Pancreas (tissue), 10 donors: ENCODE measurements around the gene PLA2G4F. TPM values are rescaled to one million over a fixed set of nuclear protein-coding genes. Genes with fewer than 3 reads are reported as not detected.
A peak's percentile ranks its signal among the peaks of the same experiment; 100 is the strongest.

ENCODE experiments used
- ATAC-seq, 4 donors: fragments of 200-7000 bp; cut with Tn5 transposase; one replicate each; pipeline versions ENCODE4 v1.8.0 to v1.9.1; 2020; ENCODE audit warnings: mild to moderate bottlenecking in 4 of 4, moderate library complexity in 4 of 4
- DNase-seq, 6 donors: peaks; one replicate each; pipeline ENCODE4 v3.0.0-alpha.2; 2020
- FAIRE-seq: peaks from 2 replicates; lab custom pipeline; 2012; peaks lifted over from hg19 to GRCh38; lab: Jason Lieb, UNC
- H3K27ac ChIP-seq, 4 donors: fragments of 200-600 bp; sonication (generic); 1 replicate in 3 of 4; 2 replicates in 1 of 4; pipeline versions ENCODE4 v1.5.0 to v1.8.0; 2020
- H3K27me3 ChIP-seq, 4 donors: fragments of 200-600 bp; one replicate each; pipeline ENCODE4 v1.8.0; 2021
- H3K36me3 ChIP-seq, 3 donors: fragments of 200-600 bp; sonication (generic) in 1 of 3; one replicate each; pipeline versions ENCODE4 v1.5.0 to v1.8.0; 2020 to 2021
- H3K4me1 ChIP-seq, 3 donors: fragments of 200-600 bp; one replicate each; pipeline ENCODE4 v1.8.0; 2021
- H3K4me3 ChIP-seq, 4 donors: fragments of 200-600 bp; sonication (generic) in 2 of 4; one replicate each; pipeline versions ENCODE4 v1.5.0 to v1.8.0; 2020 to 2021
- H3K9me3 ChIP-seq, 4 donors: fragments of 200-600 bp; one replicate each; pipeline ENCODE4 v1.8.0; 2021
- CTCF ChIP-seq, 4 donors: fragments of 200-600 bp; sonication (generic) in 3 of 4; IDR thresholded peaks; one replicate each; pipeline versions ENCODE4 v1.5.0 to v1.8.0; 2021; ENCODE audit warnings: antibody characterized with exemption in 4 of 4
- WGBS, 2 donors: extraction: QIAGEN DNeasy Blood & Tissue Kit; methylation state at CpG; one replicate each; pipeline ENCODE4 v1.1.7; 2013; 5-methylcytosine and 5-hydroxymethylcytosine counted together
- intact Hi-C, 3 donors: fragments of 100-400 bp; cut with DNase I; formaldehyde crosslinking; loops; one replicate each; pipeline versions ENCODE4 v1.11.1 to v1.14.2; 2022
- polyA plus RNA-seq, 2 donors: library from polyadenylated mRNA; stranded (reverse); fragments of 200-250 nt; gene quantifications; one replicate each; pipeline ENCODE4 v1.2.3, GENCODE V29; 2013
- total RNA-seq, 6 donors: library from RNA; stranded (reverse); fragmentation: NEBNext Ultra II Directional in 4 of 6; extraction: Animal tissue kit (Norgen Biotek cat#: 25700) in 4 of 6; gene quantifications; one replicate each; pipeline versions ENCODE4 v1.2.1 to v1.2.4, GENCODE V29; 2021 to 2023
- donor health status: healthy with polysubstance abuse.
- donor health status: DM: no; HTN: no; CAD: no; lungs with moderate emphysema.
- donor health status: DM: no; HTN: no; CAD: no.
- donor health status: control.
- donor health status: control.
- donor health status: Bipolar disorder and iron deficiency.
- donor health status: DM: yes; HTN: yes; CAD: no.
- donor health status: DM: no; HTN: no; CAD: no.
- donor health status: DM: no; HTN: no; CAD: no.
- donor health status: DM: yes; HTN: yes; CAD: no.

The PLA2G4F gene
- total and polyA plus RNA-seq, 8 donors, result 0.08 to 1.1 (median 0.29) TPM

- FAIRE-seq (no peak), ATAC-seq (no peak)
- no peak overlapping the region for H3K27ac ChIP-seq
These were observed 52.1 kb downstream of the PLA2G4F start for GRCh38 chr15:42104095-42104891.

GRCh38 chr15:42102646-42103235, 53.7 kb downstream of the PLA2G4F start:
- Histone ChIP-seq H3K9me3 (no peaks in the 10 kb centered on the region), H3K4me1 (no peaks in the 10 kb centered on the region), H3K27me3 (no peaks in the 10 kb centered on the region), H3K27ac (no peak overlapping the region), H3K4me3 (no peak overlapping the region), H3K36me3 (no peaks in the 10 kb centered on the region)
- no peak for ATAC-seq
- FAIRE-seq, result no peak
- intact Hi-C loops, result no loop called here
- 80 to 86% methylated on average over 6 of the region's 6 CpGs for WGBS, 2 donors
- DNase-seq, result no peak
- no peak for TF ChIP-seq CTCF (IDR thresholded peaks at IDR 0.05)

More at GRCh38 chr15:42104095-42104891, 52.1 kb downstream of the PLA2G4F start:
- intact Hi-C loops, result no loop called here
- DNase-seq, result no peak
- Histone ChIP-seq H3K36me3 (no peaks in the 10 kb centered on the region), H3K4me3 (no peak overlapping the region), H3K27me3 (no peaks in the 10 kb centered on the region), H3K4me1 (no peaks in the 10 kb centered on the region), H3K9me3 (no peaks in the 10 kb centered on the region)
- 91 to 93% methylated on average over 11 of the region's 11 CpGs for WGBS, 2 donors
- no peak for TF ChIP-seq CTCF (IDR thresholded peaks at IDR 0.05)

GRCh38 chr15:42101861-42102260, 54.6 kb downstream of the PLA2G4F start:
- Histone ChIP-seq H3K36me3 (no peaks in the 10 kb centered on the region), H3K27me3 (no peaks in the 10 kb centered on the region), H3K27ac (no peak overlapping the region), H3K4me3 (no peak overlapping the region), H3K9me3 (no peaks in the 10 kb centered on the region), H3K4me1 (no peaks in the 10 kb centered on the region)
- no peak for FAIRE-seq
- ATAC-seq, result no peak
- intact Hi-C loops, result no loop called here
- TF ChIP-seq CTCF (IDR thresholded peaks at IDR 0.05), result no peak
- DNase-seq, result no peak
- whole genome bisulfite sequencing, 2 donors, result 64 to 69% methylated on average over 1 of the region's 1 CpG

GRCh38 chr15:42100021-42100800, 56.2 kb downstream of the PLA2G4F start:
- no peak for DNase-seq
- no peak overlapping the region for H3K4me3 ChIP-seq
- no peak for TF ChIP-seq CTCF (IDR thresholded peaks at IDR 0.05)
- 84 to 90% methylated on average over 8 of the region's 8 CpGs for WGBS, 2 donors
- H3K9me3 ChIP-seq, result no peaks in the 10 kb centered on the region
- H3K36me3 ChIP-seq, result no peaks in the 10 kb centered on the region
- no peaks in the 10 kb centered on the region for H3K27me3 ChIP-seq
- no peak overlapping the region for H3K27ac ChIP-seq
- intact Hi-C loops, result no loop called here
- H3K4me1 ChIP-seq, result no peaks in the 10 kb centered on the region
- no peak for FAIRE-seq
- peak in 1 of 4 donors; percentile 21 for ATAC-seq
